ENCODE measurements around the gene GALNT3. TPM values are rescaled to one million over a fixed set of nuclear protein-coding genes. Genes with fewer than 3 reads are reported as not detected.

The GALNT3 gene
- total RNA-seq, 1 donor from 2014 or later: 4.2 TPM

DNA sequence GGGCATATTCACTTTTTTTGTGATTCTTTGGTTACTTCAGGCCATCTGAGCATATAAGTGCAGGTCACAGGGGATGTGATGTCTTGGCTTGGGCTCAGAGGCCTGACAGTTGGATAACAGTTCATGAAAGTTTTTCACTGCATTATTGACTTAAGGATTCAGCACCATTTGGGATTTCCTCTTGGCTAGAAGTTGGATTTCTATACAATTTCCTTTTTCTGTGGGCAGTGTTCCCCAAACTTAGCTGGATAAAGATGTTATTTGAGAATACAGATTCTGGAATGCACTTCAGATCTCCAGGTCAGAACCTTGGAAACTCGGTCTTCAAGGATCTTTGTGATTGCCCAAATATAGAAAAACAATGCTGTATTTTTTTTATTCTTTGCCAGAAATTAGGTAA is 78.0 kb downstream of the GALNT3 start:
- Mint-ChIP-seq H3K4me3 (ENCODE audit: unreplicated experiment) (no peak overlapping the region), H3K27me3 (ENCODE audit: low read depth) (no peaks in the 10 kb centered on the region), H3K36me3 (ENCODE audit: low read depth) (no peaks in the 10 kb centered on the region), H3K27ac (ENCODE audit: unreplicated experiment) (no peak overlapping the region), H3K4me1 (ENCODE audit: low read depth) (peaks cover 12% of the 10 kb centered on the region), H3K9me3 (ENCODE audit: low read depth) (no peaks in the 10 kb centered on the region)
- TF ChIP-seq, protein P1, sequence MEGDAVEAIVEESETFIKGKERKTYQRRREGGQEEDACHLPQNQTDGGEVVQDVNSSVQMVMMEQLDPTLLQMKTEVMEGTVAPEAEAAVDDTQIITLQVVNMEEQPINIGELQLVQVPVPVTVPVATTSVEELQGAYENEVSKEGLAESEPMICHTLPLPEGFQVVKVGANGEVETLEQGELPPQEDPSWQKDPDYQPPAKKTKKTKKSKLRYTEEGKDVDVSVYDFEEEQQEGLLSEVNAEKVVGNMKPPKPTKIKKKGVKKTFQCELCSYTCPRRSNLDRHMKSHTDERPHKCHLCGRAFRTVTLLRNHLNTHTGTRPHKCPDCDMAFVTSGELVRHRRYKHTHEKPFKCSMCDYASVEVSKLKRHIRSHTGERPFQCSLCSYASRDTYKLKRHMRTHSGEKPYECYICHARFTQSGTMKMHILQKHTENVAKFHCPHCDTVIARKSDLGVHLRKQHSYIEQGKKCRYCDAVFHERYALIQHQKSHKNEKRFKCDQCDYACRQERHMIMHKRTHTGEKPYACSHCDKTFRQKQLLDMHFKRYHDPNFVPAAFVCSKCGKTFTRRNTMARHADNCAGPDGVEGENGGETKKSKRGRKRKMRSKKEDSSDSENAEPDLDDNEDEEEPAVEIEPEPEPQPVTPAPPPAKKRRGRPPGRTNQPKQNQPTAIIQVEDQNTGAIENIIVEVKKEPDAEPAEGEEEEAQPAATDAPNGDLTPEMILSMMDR (IDR thresholded peaks at IDR 0.05): no peak
- DNase-seq (ENCODE audit: low spot score): no peak

DNA sequence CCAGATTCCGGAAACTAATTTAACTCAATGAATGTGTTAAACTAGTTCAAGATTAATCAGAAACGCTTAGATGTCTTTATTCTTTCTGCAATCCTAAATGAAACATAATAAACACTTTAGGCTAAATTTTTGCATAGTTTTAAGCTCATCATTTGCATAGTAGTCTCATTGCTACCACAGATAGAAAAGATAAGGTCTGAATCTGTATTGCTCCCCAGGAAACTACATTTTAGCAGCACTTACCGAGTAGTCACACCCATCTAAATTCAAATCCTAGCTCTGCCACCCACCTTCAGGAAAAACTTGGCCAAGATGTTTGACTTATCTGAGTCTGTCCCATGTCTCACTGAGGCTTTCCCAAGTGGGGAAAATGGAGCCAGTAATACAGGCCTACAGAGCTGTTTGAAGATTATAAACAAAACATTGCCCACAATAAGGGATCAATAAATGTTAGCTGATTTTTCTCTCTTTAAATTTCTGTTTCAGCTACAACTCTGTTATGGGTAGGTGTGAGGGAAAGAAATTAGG is 87.0 kb downstream of the GALNT3 start:
- no peaks in the 10 kb centered on the region for H3K36me3 Mint-ChIP-seq (ENCODE audit: low read depth)
- peaks cover 4% of the 10 kb centered on the region for H3K9me3 Mint-ChIP-seq (ENCODE audit: low read depth)
- H3K4me3 Mint-ChIP-seq (ENCODE audit: unreplicated experiment): no peak overlapping the region
- no peaks in the 10 kb centered on the region for H3K4me1 Mint-ChIP-seq (ENCODE audit: low read depth)
- DNase-seq (ENCODE audit: low spot score): no peak
- TF ChIP-seq, protein P1 (IDR thresholded peaks at IDR 0.05): no peak
- no peak overlapping the region for H3K27ac Mint-ChIP-seq (ENCODE audit: unreplicated experiment)
- no peaks in the 10 kb centered on the region for H3K27me3 Mint-ChIP-seq (ENCODE audit: low read depth)

DNA sequence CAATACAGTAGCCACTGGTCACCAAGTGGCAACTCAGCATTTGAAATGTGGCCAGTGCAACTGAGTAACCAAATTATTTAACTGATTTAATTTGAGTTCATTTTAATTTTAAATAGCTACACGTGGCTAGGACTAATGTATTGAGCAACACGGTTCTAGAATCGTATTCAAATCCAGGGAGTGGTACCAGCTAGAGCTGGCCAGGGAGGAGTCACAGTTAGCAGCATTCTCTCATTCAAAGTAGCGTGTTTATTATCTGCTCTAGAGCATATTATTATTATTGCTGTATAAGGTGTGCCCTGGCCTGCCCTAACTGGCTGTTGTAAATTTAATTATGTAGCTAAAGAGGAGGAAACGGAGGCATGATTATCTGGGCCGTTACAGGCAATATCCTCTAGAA is 92.9 kb downstream of the GALNT3 start:
- Mint-ChIP-seq H3K27me3 (ENCODE audit: low read depth) (no peaks in the 10 kb centered on the region), H3K4me1 (ENCODE audit: low read depth) (peaks cover 7% of the 10 kb centered on the region)

DNA sequence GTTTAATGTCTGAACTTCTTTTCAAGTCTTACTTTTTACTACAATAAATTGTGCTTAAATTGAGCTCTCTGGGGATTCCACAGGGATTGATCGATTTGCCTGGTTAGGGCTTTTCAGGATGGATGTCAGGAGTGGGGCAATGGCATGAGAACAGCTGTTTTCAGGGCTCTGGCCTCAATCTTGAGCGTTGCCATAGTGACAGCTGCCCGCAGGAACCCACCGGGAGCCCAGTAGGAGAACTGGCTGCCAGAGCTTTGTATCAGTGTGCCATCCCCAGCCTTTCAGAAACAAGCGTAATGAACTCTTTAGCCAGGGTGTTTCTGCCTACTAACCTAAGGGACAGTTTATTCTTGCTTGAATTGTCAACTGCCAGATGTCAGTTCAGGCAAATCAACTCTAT is 93.5 kb downstream of the GALNT3 start:
- Mint-ChIP-seq H3K27ac (ENCODE audit: unreplicated experiment) (no peak overlapping the region), H3K4me1 (ENCODE audit: low read depth) (peaks cover 7% of the 10 kb centered on the region)

More for the DNA sequence above, 92.9 kb downstream of the GALNT3 start:
- no peak for DNase-seq (ENCODE audit: low spot score)
- no peaks in the 10 kb centered on the region for H3K36me3 Mint-ChIP-seq (ENCODE audit: low read depth)
- no peak overlapping the region for H3K27ac Mint-ChIP-seq (ENCODE audit: unreplicated experiment)
- TF ChIP-seq, protein P1 (IDR thresholded peaks at IDR 0.05): no peak
- H3K9me3 Mint-ChIP-seq (ENCODE audit: low read depth): no peaks in the 10 kb centered on the region
- no peak overlapping the region for H3K4me3 Mint-ChIP-seq (ENCODE audit: unreplicated experiment)

DNA sequence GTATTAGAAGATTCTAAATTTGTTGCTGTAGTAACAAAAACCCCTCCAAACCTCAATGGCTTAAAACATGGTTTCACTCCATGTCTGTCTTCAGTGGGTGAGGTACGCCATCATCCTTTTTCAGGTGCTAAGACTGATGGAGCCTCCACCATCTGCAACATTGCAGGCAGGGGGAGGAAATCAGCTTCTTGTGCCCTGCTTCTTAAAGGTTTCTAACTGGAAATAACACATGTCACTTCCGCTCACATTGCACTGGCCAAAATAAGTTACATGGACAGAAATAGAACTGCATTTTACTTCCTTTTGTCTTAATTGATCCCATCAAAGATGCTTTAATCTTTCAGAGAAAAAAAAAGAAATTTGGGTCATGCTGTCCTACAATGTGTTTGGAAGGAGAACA is 94.1 kb downstream of the GALNT3 start:
- H3K27me3 Mint-ChIP-seq (ENCODE audit: low read depth): no peaks in the 10 kb centered on the region
- H3K9me3 Mint-ChIP-seq (ENCODE audit: low read depth): no peaks in the 10 kb centered on the region
- H3K4me1 Mint-ChIP-seq (ENCODE audit: low read depth): peaks cover 7% of the 10 kb centered on the region
- H3K27ac Mint-ChIP-seq (ENCODE audit: unreplicated experiment): no peak overlapping the region
- H3K4me3 Mint-ChIP-seq (ENCODE audit: unreplicated experiment): no peak overlapping the region
- H3K36me3 Mint-ChIP-seq (ENCODE audit: low read depth): no peaks in the 10 kb centered on the region
- TF ChIP-seq, protein P1 (IDR thresholded peaks at IDR 0.05): no peak
- no peak for DNase-seq (ENCODE audit: low spot score)

More for the DNA sequence above, 93.5 kb downstream of the GALNT3 start:
- DNase-seq (ENCODE audit: low spot score): no peak
- H3K27me3 Mint-ChIP-seq (ENCODE audit: low read depth): no peaks in the 10 kb centered on the region
- TF ChIP-seq, protein P1 (IDR thresholded peaks at IDR 0.05): no peak
- H3K36me3 Mint-ChIP-seq (ENCODE audit: low read depth): no peaks in the 10 kb centered on the region
- H3K9me3 Mint-ChIP-seq (ENCODE audit: low read depth): no peaks in the 10 kb centered on the region
- no peak overlapping the region for H3K4me3 Mint-ChIP-seq (ENCODE audit: unreplicated experiment)

All from chondrocyte (in vitro differentiated cells).